T-helper 1 cell (primary cell): Measurements from ENCODE around the gene SOHLH1.
A peak's percentile ranks its signal among the peaks of the same experiment; 100 is the strongest.

Experiments used
- DNase-seq, 5 donors: peaks; one replicate each; pipeline ENCODE4 v3.0.0-alpha.2; 2012 to 2020

The SOHLH1 gene

GRCh38 chr9:135701959-135702721 lies 2.9 kb upstream of the SOHLH1 start, which contains the start of gene KCNT1:
Gene KCNT1 (plus strand): TSS chr9:135702185. CDS start chr9:135702259, 74 bp downstream.
- peak in 3 of 5 donors; percentile 4 to 44 (median 25) for DNase-seq

- DNase-seq = no peak
Measured at GRCh38 chr9:135701067-135701958, 2.0 kb upstream of the SOHLH1 start.

GRCh38 chr9:135700525-135700924 lies 1.2 kb upstream of the SOHLH1 start:
- DNase-seq = no peak

GRCh38 chr9:135698767-135699166 lies 514 bp downstream of the SOHLH1 start:
- DNase-seq = no peak

- no peak for DNase-seq
Measured at GRCh38 chr9:135698236-135698635, 1.0 kb downstream of the SOHLH1 start.

- no peak for DNase-seq
Measured at GRCh38 chr9:135697226-135697625, 2.1 kb downstream of the SOHLH1 start.

- no peak for DNase-seq
Measured at GRCh38 chr9:135696446-135696845, 2.8 kb downstream of the SOHLH1 start.

- DNase-seq = no peak
Measured at GRCh38 chr9:135695642-135696041, 3.6 kb downstream of the SOHLH1 start.

- no peak for DNase-seq
Measured at GRCh38 chr9:135695036-135695435, 4.2 kb downstream of the SOHLH1 start.

- no peak for DNase-seq
Measured at GRCh38 chr9:135694414-135694813, 4.9 kb downstream of the SOHLH1 start.

GRCh38 chr9:135693771-135694170 lies 5.5 kb downstream of the SOHLH1 start:
- DNase-seq = no peak

- no peak for DNase-seq
Measured at GRCh38 chr9:135693265-135693664, 6.0 kb downstream of the SOHLH1 start.

GRCh38 chr9:135692410-135692809 lies 6.9 kb downstream of the SOHLH1 start:
- DNase-seq = no peak

GRCh38 chr9:135690836-135691570 lies 8.3 kb downstream of the SOHLH1 start:
- no peak for DNase-seq

- DNase-seq = no peak
Measured at GRCh38 chr9:135689011-135689410, 10.3 kb downstream of the SOHLH1 start.

- DNase-seq = no peak
Measured at GRCh38 chr9:135687216-135687615, 12.1 kb downstream of the SOHLH1 start.

GRCh38 chr9:135684691-135685090 lies 14.6 kb downstream of the SOHLH1 start:
- DNase-seq = no peak

GRCh38 chr9:135683401-135684034 lies 15.8 kb downstream of the SOHLH1 start:
- no peak for DNase-seq

- DNase-seq = no peak
Measured at GRCh38 chr9:135681161-135681560, 18.1 kb downstream of the SOHLH1 start.

GRCh38 chr9:135680056-135680455 lies 19.2 kb downstream of the SOHLH1 start:
- DNase-seq = no peak

GRCh38 chr9:135678236-135679017 lies 20.9 kb downstream of the SOHLH1 start:
- no peak for DNase-seq
